HG02571 (cell line): ENCODE measurements around the gene CEBPB.
"Not testable (repeated sequence)": the region's sequence is repeated elsewhere in the genome, so short reads cannot be mapped to it uniquely, and the experiment has no call there.

Experiments used
- ATAC-seq: cut with Tn5 transposase; IDR thresholded peaks from one replicate; pipeline ENCODE4 v1.9.1; 2021; ENCODE audit warnings: mild to moderate bottlenecking, moderate library complexity; ENCODE audit not compliant: unreplicated experiment

Gene CEBPB

GRCh38 chr20:50190251-50191064 is at the start of gene CEBPB:
Gene CEBPB, plus strand, starts transcription at chr20:50190830. Its CDS starts 204 bp downstream, at chr20:50191034.
- no peak for ATAC-seq

- no peak for ATAC-seq
Measured at GRCh38 chr20:50141018-50141675, 49.5 kb upstream of the CEBPB start.

DNA sequence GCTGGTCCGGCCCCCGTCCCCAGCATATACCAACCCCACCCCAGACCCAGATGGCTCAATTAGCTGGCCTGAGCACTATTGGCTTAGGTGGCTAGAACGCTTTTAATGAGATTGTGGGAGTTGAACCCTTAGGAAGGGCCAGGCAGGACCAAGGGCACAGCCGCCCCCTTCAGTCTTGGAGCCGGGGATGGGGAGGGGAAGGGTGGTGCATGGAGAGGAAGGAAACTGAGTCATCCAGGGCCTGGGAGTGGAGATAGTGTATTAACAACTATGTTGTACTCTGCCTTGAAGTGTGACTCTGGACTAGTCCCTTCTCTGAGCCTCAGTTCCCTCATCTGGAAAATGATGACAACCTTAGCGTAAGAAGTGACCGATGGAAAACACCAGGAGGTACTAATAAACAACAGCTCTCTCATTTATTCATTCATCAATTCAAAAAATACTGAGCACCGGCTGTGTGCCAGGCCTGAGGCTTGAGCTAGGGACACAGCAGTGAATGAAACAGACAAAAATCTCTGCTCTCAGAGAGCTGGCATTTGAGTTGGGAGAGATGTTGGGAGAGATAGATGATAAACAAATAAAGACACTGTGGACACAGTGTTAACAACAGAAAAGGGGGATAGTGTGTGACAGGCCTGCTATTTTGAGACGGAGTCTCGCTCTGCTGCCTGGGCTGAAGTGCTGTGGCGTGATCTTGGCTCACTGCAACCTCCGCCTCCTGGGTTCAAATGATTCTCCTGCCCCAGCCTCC is 48.6 kb upstream of the CEBPB start:
- ATAC-seq = no peak

DNA sequence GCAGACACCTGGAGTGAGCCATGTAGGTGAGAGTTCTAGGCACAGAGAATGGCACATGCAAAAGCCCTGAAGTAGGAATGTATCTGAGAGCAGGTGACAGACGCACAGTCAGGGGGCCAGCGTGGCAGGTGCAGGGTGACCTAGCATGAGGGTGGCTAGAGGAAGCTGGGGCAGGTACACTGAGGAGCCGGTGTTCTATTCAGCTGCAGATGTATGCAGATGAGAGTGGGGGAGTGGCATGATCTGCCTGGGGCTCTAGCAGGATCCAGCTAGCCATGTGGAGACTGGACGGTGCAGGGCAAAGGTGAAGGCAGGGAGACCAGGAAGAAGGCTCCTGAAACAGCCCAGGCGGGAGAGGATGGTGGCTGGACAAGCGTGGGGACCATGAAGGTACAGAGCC is 47.8 kb upstream of the CEBPB start:
- no peak for ATAC-seq

- no peak for ATAC-seq
Measured at GRCh38 chr20:50144362-50144761, 46.3 kb upstream of the CEBPB start.

DNA sequence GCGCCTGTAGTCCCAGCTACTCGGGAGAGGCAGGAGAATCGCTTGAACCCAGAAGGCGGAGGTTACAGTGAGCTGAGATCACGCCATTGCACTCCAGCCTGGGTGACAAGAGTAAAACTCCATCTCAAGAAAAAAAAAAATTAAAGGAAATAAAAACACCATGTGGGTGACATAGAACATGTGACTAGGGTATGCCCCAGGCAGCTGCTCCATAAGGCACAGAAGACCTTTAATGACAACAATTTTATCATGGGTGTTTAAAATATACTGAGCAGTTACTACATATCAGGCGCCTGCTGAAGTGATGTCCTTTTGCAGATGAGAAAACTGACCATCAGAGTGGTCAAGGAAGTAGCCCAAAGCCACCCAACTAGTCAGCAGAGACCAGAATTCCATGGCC is 45.1 kb upstream of the CEBPB start:
- no peak for ATAC-seq

DNA sequence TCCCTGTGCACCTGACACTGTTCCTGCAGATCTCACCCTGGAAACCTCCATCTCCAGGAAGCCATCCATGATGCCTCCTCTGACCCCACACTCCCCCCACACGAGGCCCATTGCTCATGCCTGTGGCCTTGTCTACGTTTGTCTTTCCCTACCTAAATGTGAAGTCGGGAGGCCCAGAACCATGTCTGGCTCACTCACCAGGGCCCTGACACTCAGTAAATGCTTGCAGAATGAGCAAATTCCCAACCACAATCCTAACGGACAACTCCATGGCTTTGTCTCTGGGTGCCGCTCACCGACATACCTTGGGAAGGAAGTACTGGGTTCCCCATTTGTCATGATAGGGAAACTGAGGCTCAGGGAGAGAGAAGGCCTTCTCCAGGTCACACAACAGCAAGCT is 44.4 kb upstream of the CEBPB start:
- ATAC-seq = no peak

DNA sequence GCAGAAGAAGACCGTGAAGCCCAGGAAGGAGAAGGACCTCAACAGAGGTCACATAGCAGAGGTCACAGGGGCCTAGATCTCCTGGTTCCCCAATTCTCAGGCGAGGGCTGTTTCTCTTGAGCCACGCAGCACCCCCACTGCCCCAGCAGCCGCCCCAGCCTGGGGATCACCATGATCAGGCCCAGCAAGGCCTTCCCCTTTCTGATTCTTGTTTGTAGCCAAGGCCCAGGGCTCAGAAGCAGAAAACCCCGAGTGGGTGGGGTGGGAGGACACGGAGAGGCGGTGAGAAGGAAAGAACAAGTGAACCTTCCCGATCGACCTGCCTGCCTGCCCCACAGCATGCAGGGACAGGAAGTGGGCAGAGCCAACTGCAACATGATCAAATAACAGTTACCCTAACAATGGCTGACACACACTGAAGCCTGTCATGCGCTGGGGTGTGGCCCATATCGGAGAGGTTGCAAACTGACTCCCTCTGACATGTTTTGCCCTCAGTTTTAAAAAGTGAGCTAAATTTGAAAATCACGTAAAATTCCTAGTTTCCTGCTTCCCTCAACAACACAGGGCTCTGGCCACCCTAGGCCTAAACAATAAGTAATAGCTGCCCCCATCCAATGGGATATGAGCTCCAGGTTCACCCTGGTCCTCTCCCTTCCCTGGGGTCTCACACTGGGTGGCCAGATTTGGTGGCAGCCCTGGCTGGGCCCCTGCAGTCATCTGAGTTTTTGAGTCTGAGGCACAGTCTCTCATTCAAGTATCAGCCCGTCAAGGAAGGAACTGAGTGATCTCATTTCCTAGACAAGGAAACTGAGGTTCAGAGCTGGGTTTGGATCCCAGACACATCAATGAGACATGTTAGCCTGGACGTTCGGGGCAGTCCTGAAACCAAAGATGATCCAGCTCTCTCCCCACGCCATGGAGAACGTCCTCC is 43.6 kb upstream of the CEBPB start:
- peak; percentile 42 for ATAC-seq

DNA sequence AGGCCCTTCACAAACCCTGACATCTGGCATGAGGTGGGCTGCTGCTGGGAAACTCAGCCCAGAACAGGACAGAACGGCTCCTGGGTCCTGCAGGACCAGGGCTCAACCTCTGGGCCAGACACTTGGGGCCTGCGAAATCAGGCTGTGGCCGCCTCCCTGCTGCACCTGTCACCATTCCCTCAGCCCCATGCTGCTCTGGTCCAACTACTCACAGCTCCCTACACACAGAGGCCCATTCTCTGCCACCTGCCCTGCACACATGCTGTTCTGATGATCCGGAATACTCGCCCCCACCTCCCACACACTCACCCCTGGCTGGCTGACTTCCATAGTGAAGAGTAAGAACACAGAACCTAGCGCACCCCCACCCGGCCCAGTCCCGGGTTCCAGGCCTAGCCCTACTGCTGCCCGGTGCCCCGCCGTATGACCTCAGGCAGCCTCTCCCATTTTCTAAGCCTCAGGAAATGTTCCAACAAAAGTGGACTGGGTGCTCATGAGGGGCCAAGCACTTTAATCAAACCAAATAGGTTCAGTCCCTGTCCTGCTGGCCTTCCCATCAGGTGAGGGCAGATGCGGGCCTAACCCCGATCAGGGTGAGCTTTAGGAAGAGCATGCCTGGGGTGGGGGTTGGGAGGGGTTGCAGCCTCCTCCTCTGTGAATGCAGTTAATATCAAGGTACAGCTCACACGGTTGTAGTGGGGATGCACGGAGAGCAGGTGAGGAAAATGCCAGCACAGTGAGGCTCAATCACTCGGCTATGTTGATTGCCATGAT is 41.0 kb upstream of the CEBPB start:
- no peak for ATAC-seq

DNA sequence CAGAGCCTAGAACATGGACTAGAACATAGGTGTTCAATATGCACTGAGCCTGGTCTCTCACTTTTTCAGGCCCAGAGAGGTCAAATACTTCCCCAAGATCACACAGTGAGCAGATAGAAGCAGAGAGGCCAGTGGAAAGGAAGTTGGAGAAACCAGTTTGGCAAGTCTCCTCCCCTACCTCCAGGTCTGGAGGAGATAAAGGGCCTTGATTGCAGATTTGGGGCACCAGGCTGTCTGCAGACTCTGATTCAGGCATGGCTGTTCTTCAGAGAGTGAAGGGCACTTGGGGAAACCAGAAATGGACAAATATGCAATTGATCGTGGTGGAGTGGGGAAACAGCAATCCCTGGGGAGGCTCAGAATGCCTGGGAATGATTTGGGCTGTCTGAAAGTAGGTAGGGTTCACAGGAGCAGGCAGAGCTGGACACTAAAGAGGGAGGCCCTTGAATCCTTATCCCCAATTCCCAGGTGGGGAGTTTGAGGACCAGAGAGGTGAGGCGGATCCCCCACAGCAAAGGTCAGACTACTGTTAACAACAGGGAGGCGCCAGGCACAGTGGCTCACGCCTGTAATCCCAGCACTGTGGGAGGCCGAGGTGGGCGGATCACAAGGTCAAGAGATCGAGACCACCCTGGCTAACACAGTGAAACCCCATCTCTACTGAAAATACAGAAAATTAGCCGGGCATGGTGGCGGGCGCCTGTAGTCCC is 39.4 kb upstream of the CEBPB start:
- no peak for ATAC-seq

DNA sequence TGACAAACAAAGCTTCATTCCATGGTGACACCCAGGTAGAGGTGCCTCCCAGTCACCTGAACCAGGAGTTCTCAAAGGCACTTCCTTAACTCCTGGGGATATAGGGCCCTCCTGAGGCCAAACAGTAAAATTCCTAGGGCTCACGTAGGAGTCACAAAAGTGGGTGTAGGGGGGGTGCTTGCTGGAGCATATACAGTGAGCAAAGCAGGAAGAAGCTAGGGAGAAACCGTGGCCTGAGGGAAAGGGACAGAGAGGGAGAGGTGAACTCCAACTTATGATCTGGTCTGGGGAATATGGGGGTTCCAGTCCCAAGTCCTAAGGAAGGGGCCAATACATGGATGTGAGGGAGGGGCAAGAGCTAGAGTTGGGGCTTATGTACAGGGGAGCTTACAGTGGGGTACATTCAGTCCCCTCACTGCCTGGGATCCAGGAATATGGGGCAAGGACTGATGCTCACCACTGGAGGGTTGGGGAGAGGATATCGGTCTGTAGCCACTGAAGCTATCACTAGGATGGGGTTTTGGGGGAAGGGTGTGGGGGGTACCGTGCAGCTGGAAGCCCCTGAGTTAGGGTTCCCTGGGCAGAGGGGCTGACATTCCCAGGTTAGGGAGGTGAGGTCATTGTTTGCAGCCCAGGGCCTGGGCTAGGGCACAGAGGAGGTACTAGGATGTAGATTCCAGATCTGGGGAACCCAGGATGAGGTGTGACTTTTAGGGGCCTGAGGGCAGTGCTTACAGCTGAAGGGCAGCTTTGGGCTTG is 38.1 kb upstream of the CEBPB start:
- no peak for ATAC-seq

- ATAC-seq = no peak
Measured at GRCh38 chr20:50153153-50153499, 37.5 kb upstream of the CEBPB start.

GRCh38 chr20:50153500-50154377 is 36.9 kb upstream of the CEBPB start, which contains the start of gene PEDS1:
Gene PEDS1, minus strand, starts transcription at chr20:50153723. Its CDS starts 86 bp downstream, at chr20:50153637.
- ATAC-seq = peak; percentile 88

- not testable (repeated sequence) for ATAC-seq
Measured at GRCh38 chr20:50161494-50161893, 29.1 kb upstream of the CEBPB start.

GRCh38 chr20:50163570-50164317 is 26.9 kb upstream of the CEBPB start:
- ATAC-seq = no peak

DNA sequence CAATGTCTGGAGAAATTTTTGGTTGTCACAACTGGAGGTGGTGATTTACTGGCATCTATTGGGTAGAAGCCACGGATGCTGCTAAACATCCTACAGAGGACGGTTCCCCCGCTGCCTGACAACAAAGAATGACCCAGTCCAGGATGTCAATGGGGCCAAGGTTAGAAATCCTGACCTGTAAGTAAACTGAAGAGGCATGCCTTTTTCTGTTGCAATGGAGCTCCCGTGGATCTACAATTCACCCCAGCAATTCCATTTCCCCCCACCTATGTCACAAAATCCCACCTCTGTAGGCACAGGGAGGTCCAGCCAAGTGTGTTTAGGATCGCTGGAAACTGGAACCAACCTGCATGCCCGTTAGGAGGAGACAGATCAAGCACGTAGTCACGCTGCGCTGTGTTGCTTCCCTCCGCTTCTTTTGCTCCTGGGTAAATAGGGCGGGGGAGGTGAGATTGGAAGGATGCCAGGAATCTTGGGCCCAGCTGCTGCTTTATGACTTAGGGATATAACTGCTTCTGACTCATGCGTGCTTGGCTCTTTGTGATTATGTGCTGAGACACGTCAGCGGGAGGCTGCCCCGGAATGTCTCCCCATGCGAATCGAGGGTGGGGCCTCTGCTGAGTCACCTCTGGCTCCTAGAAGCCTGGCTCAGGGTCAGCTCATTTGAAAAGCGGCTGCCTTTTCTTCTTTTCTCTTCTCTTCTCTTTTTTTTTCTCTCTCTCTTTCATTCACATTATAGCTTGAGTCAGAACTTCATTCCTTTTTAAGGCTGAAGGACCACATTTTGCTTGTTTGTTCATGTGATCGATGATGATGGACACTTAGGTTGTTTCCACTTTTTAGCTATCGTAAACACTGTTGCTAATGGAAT is 24.7 kb upstream of the CEBPB start:
- peak; percentile 84 for ATAC-seq
